ENCODE measurements around the gene ACVR1C. TPM values are rescaled to one million over a fixed set of nuclear protein-coding genes. Genes with fewer than 3 reads are reported as not detected.

ACVR1C gene
- total RNA-seq, 1 experiment from 2014 or later = not detected

- no peak for ATAC-seq
- no TSS peak for BruUV-seq (replicated peaks)
- Histone ChIP-seq H3K27ac (ENCODE audit: low read length) (no peak overlapping the region), H3K9me3 (ENCODE audit: control insufficient read depth, insufficient read depth, low read depth, low read length) (no peaks in the 10 kb centered on the region), H3K36me3 (ENCODE audit: control insufficient read depth, insufficient read depth, low read length) (no peaks in the 10 kb centered on the region), H3K4me1 (ENCODE audit: control insufficient read depth, insufficient read depth, low read length) (no peaks in the 10 kb centered on the region), H3K4me3 (ENCODE audit: low read depth in 2 of 2, low read length in 2 of 2) (no peak overlapping the region), H3K27me3 (ENCODE audit: control insufficient read depth, insufficient read depth, low read length) (no peaks in the 10 kb centered on the region; the same call in 1 of the 2 replicates)
- intact Hi-C loops (cut with micrococcal nuclease; ENCODE audit: unreplicated experiment) (no loop called here), in situ Hi-C loops (cut with HindIII; ENCODE audit: low pct_unique_long_range_greater_than_20kb, low sequenced_read_pairs) (no loop called here)
- POLR2A ChIA-PET = no interaction called here
- TF ChIP-seq, protein P1, sequence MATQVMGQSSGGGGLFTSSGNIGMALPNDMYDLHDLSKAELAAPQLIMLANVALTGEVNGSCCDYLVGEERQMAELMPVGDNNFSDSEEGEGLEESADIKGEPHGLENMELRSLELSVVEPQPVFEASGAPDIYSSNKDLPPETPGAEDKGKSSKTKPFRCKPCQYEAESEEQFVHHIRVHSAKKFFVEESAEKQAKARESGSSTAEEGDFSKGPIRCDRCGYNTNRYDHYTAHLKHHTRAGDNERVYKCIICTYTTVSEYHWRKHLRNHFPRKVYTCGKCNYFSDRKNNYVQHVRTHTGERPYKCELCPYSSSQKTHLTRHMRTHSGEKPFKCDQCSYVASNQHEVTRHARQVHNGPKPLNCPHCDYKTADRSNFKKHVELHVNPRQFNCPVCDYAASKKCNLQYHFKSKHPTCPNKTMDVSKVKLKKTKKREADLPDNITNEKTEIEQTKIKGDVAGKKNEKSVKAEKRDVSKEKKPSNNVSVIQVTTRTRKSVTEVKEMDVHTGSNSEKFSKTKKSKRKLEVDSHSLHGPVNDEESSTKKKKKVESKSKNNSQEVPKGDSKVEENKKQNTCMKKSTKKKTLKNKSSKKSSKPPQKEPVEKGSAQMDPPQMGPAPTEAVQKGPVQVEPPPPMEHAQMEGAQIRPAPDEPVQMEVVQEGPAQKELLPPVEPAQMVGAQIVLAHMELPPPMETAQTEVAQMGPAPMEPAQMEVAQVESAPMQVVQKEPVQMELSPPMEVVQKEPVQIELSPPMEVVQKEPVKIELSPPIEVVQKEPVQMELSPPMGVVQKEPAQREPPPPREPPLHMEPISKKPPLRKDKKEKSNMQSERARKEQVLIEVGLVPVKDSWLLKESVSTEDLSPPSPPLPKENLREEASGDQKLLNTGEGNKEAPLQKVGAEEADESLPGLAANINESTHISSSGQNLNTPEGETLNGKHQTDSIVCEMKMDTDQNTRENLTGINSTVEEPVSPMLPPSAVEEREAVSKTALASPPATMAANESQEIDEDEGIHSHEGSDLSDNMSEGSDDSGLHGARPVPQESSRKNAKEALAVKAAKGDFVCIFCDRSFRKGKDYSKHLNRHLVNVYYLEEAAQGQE (IDR thresholded peaks at IDR 0.05; ENCODE audit: insufficient read depth in 1 of 2, low read depth in 2 of 2, low read length in 1 of 2) = no peak
- TF ChIP-seq POLR2AphosphoS5 (IDR thresholded peaks at IDR 0.05; ENCODE audit: low read depth, low read length) (no peak), SIN3A (IDR thresholded peaks at IDR 0.05; ENCODE audit: borderline replicate concordance, insufficient read depth, low read depth, low read length) (no peak), CTCF (IDR thresholded peaks at IDR 0.05) (no peak), TCF7L2 (IDR thresholded peaks at IDR 0.05; ENCODE audit: low read depth, low read length) (no peak)
- CTCF ChIA-PET = no interaction called here
- no peak for DNase-seq (ENCODE audit: low read depth, low spot score)
Observed at GRCh38 chr2:157661776-157662175, 33.1 kb upstream of the ACVR1C start.

GRCh38 chr2:157657858-157658257, 29.2 kb upstream of the ACVR1C start:
- TF ChIP-seq POLR2AphosphoS5 (IDR thresholded peaks at IDR 0.05; ENCODE audit: low read depth, low read length) (no peak), TCF7L2 (IDR thresholded peaks at IDR 0.05; ENCODE audit: low read depth, low read length) (no peak), SIN3A (IDR thresholded peaks at IDR 0.05; ENCODE audit: borderline replicate concordance, insufficient read depth, low read depth, low read length) (no peak), CTCF (IDR thresholded peaks at IDR 0.05) (no peak)
- TF ChIP-seq, protein P1 (IDR thresholded peaks at IDR 0.05; ENCODE audit: insufficient read depth in 1 of 2, low read depth in 2 of 2, low read length in 1 of 2) = no peak
- in situ Hi-C loops (cut with HindIII; ENCODE audit: low pct_unique_long_range_greater_than_20kb, low sequenced_read_pairs) (no loop called here), intact Hi-C loops (cut with micrococcal nuclease; ENCODE audit: unreplicated experiment) (no loop called here)
- H3K36me3 ChIP-seq (ENCODE audit: control insufficient read depth, insufficient read depth, low read length) = no peaks in the 10 kb centered on the region
- H3K4me3 ChIP-seq (ENCODE audit: low read depth in 2 of 2, low read length in 2 of 2) = no peak overlapping the region
- ATAC-seq (no peak), DNase-seq (ENCODE audit: low read depth, low spot score) (no peak)
- no TSS peak for BruUV-seq (replicated peaks)
- no peak overlapping the region for H3K27ac ChIP-seq (ENCODE audit: low read length)
- no peaks in the 10 kb centered on the region for H3K9me3 ChIP-seq (ENCODE audit: control insufficient read depth, insufficient read depth, low read depth, low read length)
- ChIA-PET POLR2A (no interaction called here), CTCF (interaction anchor here (0.6 kb wide), 1 partner anchor 366 kb away, joined by 3 read pairs; no protein-coding TSS in a partner anchor)
- no peaks in the 10 kb centered on the region for H3K4me1 ChIP-seq (ENCODE audit: control insufficient read depth, insufficient read depth, low read length)
- no peaks in the 10 kb centered on the region for H3K27me3 ChIP-seq (ENCODE audit: control insufficient read depth, insufficient read depth, low read length)
